GM06990 (cell line): Measurements from ENCODE around the gene PTPRM.

ENCODE experiments used
- DNase-seq: peaks from one replicate; pipeline ENCODE4 v3.0.0-alpha.2; 2011; ENCODE audit not compliant: insufficient read length; ENCODE audit errors: extremely low read depth
- H3K27me3 ChIP-seq: replicated peaks from 2 replicates; pipeline ENCODE4 v1.6.0; 2011; ENCODE audit warnings: low read length; ENCODE audit not compliant: control insufficient read depth, insufficient read depth
- H3K36me3 ChIP-seq: 2 replicates; pipeline ENCODE4 v1.5.1; 2011; ENCODE audit warnings: low read length; ENCODE audit not compliant: control insufficient read depth, insufficient read depth
- H3K4me3 ChIP-seq: replicated peaks from 2 replicates; pipeline ENCODE4 v1.5.1; 2011; ENCODE audit warnings: low read depth, mild to moderate bottlenecking, control low read depth, low read length
- CTCF ChIP-seq: IDR thresholded peaks from 2 replicates; pipeline ENCODE4 v1.5.1; 2011; ENCODE audit warnings: low read length, control low read depth, mild to moderate bottlenecking, inconsistent platforms; ENCODE audit not compliant: insufficient read depth, poor library complexity, severe bottlenecking

The PTPRM gene

GRCh38 chr18:8142131-8142711 is 575.1 kb downstream of the PTPRM start:
- no peak overlapping the region for H3K4me3 ChIP-seq
- no peaks in the 10 kb centered on the region for H3K36me3 ChIP-seq
- no peak for TF ChIP-seq CTCF
- no peaks in the 10 kb centered on the region for H3K27me3 ChIP-seq
- DNase-seq = no peak

DNA sequence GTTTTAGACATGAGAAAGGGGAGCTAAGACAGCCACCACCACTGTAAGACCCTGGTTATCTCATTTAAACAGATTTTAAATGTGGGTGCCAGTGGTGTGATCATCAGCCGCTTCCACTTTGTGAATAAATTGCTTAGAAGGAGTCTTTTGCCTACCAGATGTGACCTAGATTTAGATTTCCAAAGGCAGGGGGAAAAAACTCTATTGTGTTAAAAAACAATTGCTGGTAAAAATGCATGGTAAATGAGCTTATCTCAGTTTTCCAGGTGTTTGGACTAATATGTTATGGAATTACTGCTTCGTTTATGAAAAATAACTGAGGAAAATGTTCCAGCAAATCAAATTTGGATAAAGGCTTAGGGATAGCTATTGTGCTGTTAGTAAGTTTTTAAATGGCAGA is 575.8 kb downstream of the PTPRM start:
- Histone ChIP-seq H3K27me3 (no peaks in the 10 kb centered on the region), H3K36me3 (no peaks in the 10 kb centered on the region), H3K4me3 (no peak overlapping the region)
- no peak for DNase-seq
- no peak for TF ChIP-seq CTCF

- no peaks in the 10 kb centered on the region for H3K27me3 ChIP-seq
- no peak overlapping the region for H3K4me3 ChIP-seq
- no peak for DNase-seq
- TF ChIP-seq CTCF = no peak
- no peaks in the 10 kb centered on the region for H3K36me3 ChIP-seq
Measured at GRCh38 chr18:8151181-8151580, 584.1 kb downstream of the PTPRM start.

- TF ChIP-seq CTCF = no peak
- H3K36me3 ChIP-seq = no peaks in the 10 kb centered on the region
- no peak for DNase-seq
- no peaks in the 10 kb centered on the region for H3K27me3 ChIP-seq
- no peak overlapping the region for H3K4me3 ChIP-seq
Measured at GRCh38 chr18:8153887-8154583, 586.9 kb downstream of the PTPRM start.

DNA sequence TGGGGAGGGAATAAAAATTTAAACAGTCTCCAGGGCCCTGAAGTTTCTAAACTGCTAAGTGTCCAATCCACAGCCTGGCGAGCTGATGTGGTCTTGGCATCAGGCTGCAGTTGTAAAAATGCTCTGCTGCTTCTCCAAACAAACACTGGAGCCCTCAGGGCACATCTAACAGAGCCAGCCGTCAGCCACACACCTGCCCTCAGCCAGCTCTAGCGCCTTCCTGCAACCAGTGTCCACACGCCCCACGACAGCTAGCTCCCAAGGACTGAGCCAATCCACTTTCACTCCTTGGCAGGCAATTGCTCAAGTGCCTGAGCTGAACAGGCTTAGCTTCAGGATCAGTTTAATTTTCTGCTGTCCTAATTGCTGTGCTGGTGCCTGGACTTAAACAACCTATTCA is 595.7 kb downstream of the PTPRM start:
- TF ChIP-seq CTCF = no peak
- no peak for DNase-seq
- Histone ChIP-seq H3K36me3 (no peaks in the 10 kb centered on the region), H3K4me3 (no peak overlapping the region), H3K27me3 (no peaks in the 10 kb centered on the region)
